HG03571 (cell line): Measurements from ENCODE around the gene SYNDIG1.

Source experiments
- ATAC-seq: cut with Tn5 transposase; IDR thresholded peaks from one replicate; pipeline ENCODE4 v1.9.1; 2021; ENCODE audit not compliant: unreplicated experiment

SYNDIG1 gene

GRCh38 chr20:24653306-24653705 lies 183.9 kb downstream of the SYNDIG1 start:
- ATAC-seq, result no peak

- no peak for ATAC-seq
These were observed 185.0 kb downstream of the SYNDIG1 start for GRCh38 chr20:24654425-24654824.

- no peak for ATAC-seq
These were observed 187.0 kb downstream of the SYNDIG1 start for GRCh38 chr20:24656391-24656790.

GRCh38 chr20:24657196-24657595 lies 187.8 kb downstream of the SYNDIG1 start:
- no peak for ATAC-seq

- no peak for ATAC-seq
These were observed 188.6 kb downstream of the SYNDIG1 start for GRCh38 chr20:24657878-24658620.

GRCh38 chr20:24658920-24659660 lies 189.7 kb downstream of the SYNDIG1 start:
- ATAC-seq, result no peak

GRCh38 chr20:24659835-24660234 lies 190.4 kb downstream of the SYNDIG1 start:
- no peak for ATAC-seq

- ATAC-seq, result no peak
These were observed 191.2 kb downstream of the SYNDIG1 start for GRCh38 chr20:24660651-24661050.

- no peak for ATAC-seq
These were observed 191.8 kb downstream of the SYNDIG1 start for GRCh38 chr20:24661255-24661654.

GRCh38 chr20:24662322-24662721 lies 192.9 kb downstream of the SYNDIG1 start:
- no peak for ATAC-seq

GRCh38 chr20:24662752-24663365 lies 193.4 kb downstream of the SYNDIG1 start:
- ATAC-seq, result no peak

GRCh38 chr20:24663496-24663895 lies 194.1 kb downstream of the SYNDIG1 start:
- ATAC-seq, result no peak

GRCh38 chr20:24664266-24664986 lies 195.0 kb downstream of the SYNDIG1 start:
- ATAC-seq, result no peak

GRCh38 chr20:24665196-24665595 lies 195.8 kb downstream of the SYNDIG1 start:
- no peak for ATAC-seq

GRCh38 chr20:24665741-24666191 lies 196.3 kb downstream of the SYNDIG1 start:
- ATAC-seq, result no peak

- no peak for ATAC-seq
These were observed 198.4 kb downstream of the SYNDIG1 start for GRCh38 chr20:24667689-24668383.

- ATAC-seq, result no peak
These were observed 198.9 kb downstream of the SYNDIG1 start for GRCh38 chr20:24668384-24668702.

- ATAC-seq, result no peak
These were observed 199.4 kb downstream of the SYNDIG1 start for GRCh38 chr20:24668791-24669190.

GRCh38 chr20:24669701-24670100 lies 200.3 kb downstream of the SYNDIG1 start:
- ATAC-seq, result no peak

- no peak for ATAC-seq
These were observed 201.0 kb downstream of the SYNDIG1 start for GRCh38 chr20:24670341-24670872.

GRCh38 chr20:24670981-24671380 lies 201.6 kb downstream of the SYNDIG1 start:
- no peak for ATAC-seq
